AG04449 (cell line): Measurements from ENCODE around the gene PRICKLE1.
"Not testable (repeated sequence)": the region's sequence is repeated elsewhere in the genome, so short reads cannot be mapped to it uniquely, and the experiment has no call there.

Source experiments
- CTCF ChIA-PET: fragments of 350-600 bp; formaldehyde crosslinking; extraction: SDS; loops from one replicate; lab custom pipeline; 2021; ENCODE audit warnings: antibody characterized with exemption; lab: Yijun Ruan, JAX
- POLR2A ChIA-PET: fragments of 400-600, 350-600 bp; formaldehyde crosslinking; extraction: SDS; loops from one replicate; lab custom pipeline; 2020; ENCODE audit warnings: antibody characterized with exemption, inconsistent platforms; lab: Yijun Ruan, JAX
- DNase-seq: peaks from one replicate; pipeline ENCODE4 v3.0.0-alpha.2; 2010; ENCODE audit warnings: low read depth, low spot score
- H3K4me3 ChIP-seq: 2 replicates; pipeline ENCODE4 v1.5.1; 2011; ENCODE audit warnings: low read depth, mild to moderate bottlenecking, control low read depth, low read length
- CTCF ChIP-seq: IDR thresholded peaks from one replicate; pipeline ENCODE4 v1.5.1; 2011; ENCODE audit warnings: mild to moderate bottlenecking, moderate library complexity, low read length, control low read depth, inconsistent platforms; ENCODE audit not compliant: insufficient read depth; ENCODE audit errors: missing control alignments

The PRICKLE1 gene

GRCh38 chr12:42556917-42557316, 32.6 kb downstream of the PRICKLE1 start:
- ChIA-PET CTCF (interaction anchor here (1.4 kb wide), 1 partner anchor 13 kb away, joined by 3 read pairs; no protein-coding TSS in a partner anchor), POLR2A (no interaction called here)

GRCh38 chr12:42552822-42553221, 36.7 kb downstream of the PRICKLE1 start:
- no peak for TF ChIP-seq CTCF
- no peak for DNase-seq
- ChIA-PET CTCF (no interaction called here), POLR2A (no interaction called here)
- no peak overlapping the region for H3K4me3 ChIP-seq

More at GRCh38 chr12:42556917-42557316, 32.6 kb downstream of the PRICKLE1 start:
- no peak overlapping the region for H3K4me3 ChIP-seq
- TF ChIP-seq CTCF, result no peak
- DNase-seq, result no peak

GRCh38 chr12:42550800-42551199, 38.7 kb downstream of the PRICKLE1 start:
- ChIA-PET POLR2A (no interaction called here), CTCF (interaction anchor here (1.1 kb wide), 1 partner anchor 10 kb away, joined by 3 read pairs; no protein-coding TSS in a partner anchor)
- TF ChIP-seq CTCF, result no peak
- no peak overlapping the region for H3K4me3 ChIP-seq
- no peak for DNase-seq

GRCh38 chr12:42546709-42547108, 42.8 kb downstream of the PRICKLE1 start:
- H3K4me3 ChIP-seq, result no peak overlapping the region
- ChIA-PET CTCF (interaction anchor here (1.3 kb wide), 2 partner anchors 23 to 66 kb away, joined by 3 to 4 read pairs; no protein-coding TSS in a partner anchor), POLR2A (no interaction called here)
- no peak for TF ChIP-seq CTCF
- no peak for DNase-seq

- ChIA-PET POLR2A (interaction anchor here (0.9 kb wide), 1 partner anchor 12 kb away, joined by 4 read pairs; no protein-coding TSS in a partner anchor), CTCF (interaction anchor here (0.9 to 1.9 kb wide), 4 partner anchors 17 to 797 kb away, joined by 3 to 8 read pairs (median 3); no protein-coding TSS in a partner anchor)
- DNase-seq, result no peak
- TF ChIP-seq CTCF, result no peak
- no peak overlapping the region for H3K4me3 ChIP-seq
Measured at GRCh38 chr12:42541965-42542364, 47.6 kb downstream of the PRICKLE1 start.

GRCh38 chr12:42541308-42541707, 48.2 kb downstream of the PRICKLE1 start:
- H3K4me3 ChIP-seq, POLR2A ChIA-PET, DNase-seq: not testable (repeated sequence)
- CTCF ChIA-PET, result interaction anchor here (0.9 to 1.9 kb wide), 4 partner anchors 10 to 797 kb away, joined by 3 to 8 read pairs (median 3); no protein-coding TSS in a partner anchor

GRCh38 chr12:42539696-42540095, 49.9 kb downstream of the PRICKLE1 start:
- no peak overlapping the region for H3K4me3 ChIP-seq
- CTCF ChIA-PET, result interaction anchor here (0.6 to 1.6 kb wide), 2 partner anchors 29 to 55 kb away, joined by 3 read pairs; no protein-coding TSS in a partner anchor
- POLR2A ChIA-PET, result no interaction called here
- no peak for TF ChIP-seq CTCF
- DNase-seq, result no peak
